Measurements from ENCODE around the gene RALGPS1. TPM values are rescaled to one million over a fixed set of nuclear protein-coding genes. Genes with fewer than 3 reads are reported as not detected.

RALGPS1 gene
- total and polyA plus RNA-seq, 2 of the 13 experiments (the other 11 are each of a cell fraction or from before 2014, with no cell fraction given) = 3.7 to 6.5 TPM

DNA sequence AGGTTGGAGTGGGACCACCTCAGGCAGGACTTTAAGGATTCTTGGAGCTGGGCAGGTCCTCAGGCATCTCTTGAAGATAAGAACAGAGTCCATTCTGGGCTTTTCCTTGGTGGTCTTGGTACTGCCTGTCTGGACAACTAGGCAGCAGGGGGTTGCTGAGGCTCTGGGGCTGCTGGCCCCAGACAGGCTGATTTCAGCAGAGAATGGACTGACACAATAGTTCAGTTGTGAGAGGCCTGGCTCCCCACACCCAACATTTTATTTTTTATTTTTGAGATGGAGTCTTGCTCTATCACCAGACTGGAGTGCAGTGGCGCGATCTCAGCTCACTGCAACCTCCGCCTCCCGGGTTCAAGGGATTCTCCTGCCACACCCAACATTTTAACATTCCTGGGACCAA, 203.2 kb downstream of the RALGPS1 start:
- H3K4me3 ChIP-seq (replicated peaks in 1 of 3; ENCODE audit: insufficient read depth in 1 of 3, low read depth in 2 of 3, low read length in 3 of 3) = no peak overlapping the region
- no peaks in the 10 kb centered on the region for H3K79me2 ChIP-seq (ENCODE audit: insufficient read depth, low read length)
- in situ Hi-C loops (cut with HindIII; ENCODE audit: extremely low pct_ligation_motif_present, low pct_unique_long_range_greater_than_20kb) (no loop called here), intact Hi-C loops (cut with micrococcal nuclease; ENCODE audit: unreplicated experiment) (no loop called here)
- H3K27ac ChIP-seq (ENCODE audit: extremely low read length, insufficient read depth, low read length) = no peak overlapping the region
- no peak for FAIRE-seq
- H3K4me1 ChIP-seq (ENCODE audit: insufficient read depth, low read length) = peaks cover 27% of the 10 kb centered on the region
- no peak overlapping the region for H3K4me2 ChIP-seq (ENCODE audit: low read depth, low read length)
- no TSS peak for BruUV-seq (replicated peaks)
- no peaks in the 10 kb centered on the region for H3K9me3 ChIP-seq (ENCODE audit: low read length)
- ChIA-PET POLR2A (no interaction called here), CTCF (ENCODE audit: low intra/inter-chr PET ratio, low total read pairs) (no interaction called here)
- no peaks in the 10 kb centered on the region for H3K36me3 ChIP-seq (replicated peaks in 1 of 2; ENCODE audit: control insufficient read depth in 1 of 2, insufficient read depth in 2 of 2, low read length in 2 of 2)
- DNase-seq (ENCODE audit: low spot score) = no peak
- no peak overlapping the region for H2AFZ ChIP-seq (ENCODE audit: low read length)
- no peak overlapping the region for H3K9ac ChIP-seq (ENCODE audit: insufficient read depth, low read depth, low read length)
- H3K27me3 ChIP-seq (ENCODE audit: control insufficient read depth in 1 of 2, insufficient read depth in 2 of 2, low read length in 2 of 2) = no peaks in the 10 kb centered on the region; a peak in 1 of 5 replicates
- 91% methylated on average over 4 of the region's 4 CpGs for WGBS (ENCODE audit: low lambda C conversion rate)
- no peaks in the 10 kb centered on the region for H4K20me1 ChIP-seq (ENCODE audit: insufficient read depth, low read length)
- no peak for ATAC-seq
- TF ChIP-seq, protein P1, sequence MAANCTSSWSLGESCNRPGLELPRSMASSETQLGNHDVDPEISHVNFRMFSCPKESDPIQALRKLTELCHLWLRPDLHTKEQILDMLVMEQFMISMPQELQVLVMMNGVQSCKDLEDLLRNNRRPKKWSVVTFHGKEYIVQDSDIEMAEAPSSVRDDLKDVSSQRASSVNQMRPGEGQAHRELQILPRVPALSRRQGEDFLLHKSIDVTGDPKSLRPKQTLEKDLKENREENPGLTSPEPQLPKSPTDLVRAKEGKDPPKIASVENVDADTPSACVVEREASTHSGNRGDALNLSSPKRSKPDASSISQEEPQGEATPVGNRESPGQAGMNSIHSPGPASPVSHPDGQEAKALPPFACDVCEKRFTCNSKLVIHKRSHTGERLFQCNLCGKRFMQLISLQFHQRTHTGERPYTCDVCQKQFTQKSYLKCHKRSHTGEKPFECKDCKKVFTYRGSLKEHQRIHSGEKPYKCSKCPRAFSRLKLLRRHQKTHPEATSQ (CRISPR knock-in tag; IDR thresholded peaks at IDR 0.05; ENCODE audit: borderline replicate concordance) = no peak
- TF ChIP-seq, protein P2, sequence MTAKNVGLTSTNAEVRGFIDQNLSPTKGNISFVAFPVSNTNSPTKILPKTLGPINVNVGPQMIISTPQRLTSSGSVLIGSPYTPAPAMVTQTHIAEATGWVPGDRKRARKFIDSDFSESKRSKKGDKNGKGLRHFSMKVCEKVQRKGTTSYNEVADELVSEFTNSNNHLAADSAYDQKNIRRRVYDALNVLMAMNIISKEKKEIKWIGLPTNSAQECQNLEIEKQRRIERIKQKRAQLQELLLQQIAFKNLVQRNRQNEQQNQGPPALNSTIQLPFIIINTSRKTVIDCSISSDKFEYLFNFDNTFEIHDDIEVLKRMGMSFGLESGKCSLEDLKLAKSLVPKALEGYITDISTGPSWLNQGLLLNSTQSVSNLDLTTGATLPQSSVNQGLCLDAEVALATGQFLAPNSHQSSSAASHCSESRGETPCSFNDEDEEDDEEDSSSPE (CRISPR knock-in tag; IDR thresholded peaks at IDR 0.05) = no peak
- no peak for TF ChIP-seq CENPT (CRISPR knock-in tag; IDR thresholded peaks at IDR 0.05; ENCODE audit: low read depth)
- no peak for TF ChIP-seq ZNF766 (CRISPR knock-in tag; IDR thresholded peaks at IDR 0.05; ENCODE audit: borderline replicate concordance)
- TF ChIP-seq, protein P3, sequence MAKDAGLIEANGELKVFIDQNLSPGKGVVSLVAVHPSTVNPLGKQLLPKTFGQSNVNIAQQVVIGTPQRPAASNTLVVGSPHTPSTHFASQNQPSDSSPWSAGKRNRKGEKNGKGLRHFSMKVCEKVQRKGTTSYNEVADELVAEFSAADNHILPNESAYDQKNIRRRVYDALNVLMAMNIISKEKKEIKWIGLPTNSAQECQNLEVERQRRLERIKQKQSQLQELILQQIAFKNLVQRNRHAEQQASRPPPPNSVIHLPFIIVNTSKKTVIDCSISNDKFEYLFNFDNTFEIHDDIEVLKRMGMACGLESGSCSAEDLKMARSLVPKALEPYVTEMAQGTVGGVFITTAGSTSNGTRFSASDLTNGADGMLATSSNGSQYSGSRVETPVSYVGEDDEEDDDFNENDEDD (CRISPR knock-in tag; IDR thresholded peaks at IDR 0.05; ENCODE audit: borderline replicate concordance) = no peak
- no peak for TF ChIP-seq CC2D1A (CRISPR knock-in tag; IDR thresholded peaks at IDR 0.05)
- TF ChIP-seq ZNF740 (CRISPR knock-in tag; IDR thresholded peaks at IDR 0.05) = no peak
- no peak for TF ChIP-seq HDAC2 (CRISPR knock-in tag; IDR thresholded peaks at IDR 0.05)
- no peak for TF ChIP-seq ATAD3A (CRISPR knock-in tag; IDR thresholded peaks at IDR 0.05)
- TF ChIP-seq, protein P4, sequence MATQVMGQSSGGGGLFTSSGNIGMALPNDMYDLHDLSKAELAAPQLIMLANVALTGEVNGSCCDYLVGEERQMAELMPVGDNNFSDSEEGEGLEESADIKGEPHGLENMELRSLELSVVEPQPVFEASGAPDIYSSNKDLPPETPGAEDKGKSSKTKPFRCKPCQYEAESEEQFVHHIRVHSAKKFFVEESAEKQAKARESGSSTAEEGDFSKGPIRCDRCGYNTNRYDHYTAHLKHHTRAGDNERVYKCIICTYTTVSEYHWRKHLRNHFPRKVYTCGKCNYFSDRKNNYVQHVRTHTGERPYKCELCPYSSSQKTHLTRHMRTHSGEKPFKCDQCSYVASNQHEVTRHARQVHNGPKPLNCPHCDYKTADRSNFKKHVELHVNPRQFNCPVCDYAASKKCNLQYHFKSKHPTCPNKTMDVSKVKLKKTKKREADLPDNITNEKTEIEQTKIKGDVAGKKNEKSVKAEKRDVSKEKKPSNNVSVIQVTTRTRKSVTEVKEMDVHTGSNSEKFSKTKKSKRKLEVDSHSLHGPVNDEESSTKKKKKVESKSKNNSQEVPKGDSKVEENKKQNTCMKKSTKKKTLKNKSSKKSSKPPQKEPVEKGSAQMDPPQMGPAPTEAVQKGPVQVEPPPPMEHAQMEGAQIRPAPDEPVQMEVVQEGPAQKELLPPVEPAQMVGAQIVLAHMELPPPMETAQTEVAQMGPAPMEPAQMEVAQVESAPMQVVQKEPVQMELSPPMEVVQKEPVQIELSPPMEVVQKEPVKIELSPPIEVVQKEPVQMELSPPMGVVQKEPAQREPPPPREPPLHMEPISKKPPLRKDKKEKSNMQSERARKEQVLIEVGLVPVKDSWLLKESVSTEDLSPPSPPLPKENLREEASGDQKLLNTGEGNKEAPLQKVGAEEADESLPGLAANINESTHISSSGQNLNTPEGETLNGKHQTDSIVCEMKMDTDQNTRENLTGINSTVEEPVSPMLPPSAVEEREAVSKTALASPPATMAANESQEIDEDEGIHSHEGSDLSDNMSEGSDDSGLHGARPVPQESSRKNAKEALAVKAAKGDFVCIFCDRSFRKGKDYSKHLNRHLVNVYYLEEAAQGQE (IDR thresholded peaks at IDR 0.05; ENCODE audit: borderline replicate concordance in 1 of 2, low read depth in 1 of 2, low read length in 2 of 2) = no peak
- no peak for TF ChIP-seq HOXA9 (CRISPR knock-in tag; IDR thresholded peaks at IDR 0.05; ENCODE audit: borderline replicate concordance)
- TF ChIP-seq TBX3 (IDR thresholded peaks at IDR 0.05; ENCODE audit: borderline replicate concordance) = no peak
- TF ChIP-seq SIX1 (CRISPR knock-in tag; IDR thresholded peaks at IDR 0.05; ENCODE audit: borderline replicate concordance) = no peak
- TF ChIP-seq IRF2 (CRISPR knock-in tag; IDR thresholded peaks at IDR 0.05) = no peak
- no peak for TF ChIP-seq POGZ (CRISPR knock-in tag; IDR thresholded peaks at IDR 0.05)
- no peak for TF ChIP-seq SMAD3 (CRISPR knock-in tag; IDR thresholded peaks at IDR 0.05)

Measured in HepG2 (cell line).